SJSA1 (cell line): ENCODE data around the gene PAM. TPM values are rescaled to one million over a fixed set of nuclear protein-coding genes. Genes with fewer than 3 reads are reported as not detected.

Source experiments
- DNase-seq, 2 experiments: peaks; one replicate each; pipeline ENCODE4 v3.0.0-alpha.2; 2015 to 2020; ENCODE audit warnings: low spot score in 2 of 2, low read depth in 1 of 2
- H3K27ac ChIP-seq: fragments of 250-450 bp; sonication (Bioruptor Pico); 2 replicates; pipeline ENCODE4 v1.5.1; 2020; ENCODE audit warnings: mild to moderate bottlenecking, moderate library complexity
- H3K27me3 ChIP-seq: fragments of 250-450 bp; sonication (Bioruptor Pico); replicated peaks from 2 replicates; pipeline ENCODE4 v1.5.1; 2020; ENCODE audit warnings: mild to moderate bottlenecking, moderate library complexity
- H3K36me3 ChIP-seq: fragments of 250-450 bp; sonication (Bioruptor Pico); 2 replicates; pipeline ENCODE4 v1.5.1; 2020; ENCODE audit warnings: mild to moderate bottlenecking
- H3K4me1 ChIP-seq: fragments of 250-450 bp; sonication (Bioruptor Pico); replicated peaks from 2 replicates; pipeline ENCODE4 v1.6.1; 2021; ENCODE audit warnings: mild to moderate bottlenecking
- H3K4me3 ChIP-seq: fragments of 250-450 bp; sonication (Bioruptor Pico); 2 replicates; pipeline ENCODE4 v1.5.1; 2020; ENCODE audit warnings: mild to moderate bottlenecking
- H3K9me3 ChIP-seq: fragments of 250-450 bp; sonication (Bioruptor Pico); replicated peaks from 2 replicates; pipeline ENCODE4 v1.5.1; 2020; ENCODE audit warnings: mild to moderate bottlenecking
- total RNA-seq: library from RNA; depleted of rRNA; stranded (reverse); fragments of >200 nt; shearing (Covaris generic); gene quantifications from 2 replicates; pipeline ENCODE4 v1.2.3, GENCODE V29; 2014

PAM gene
- total RNA-seq, 1 experiment from 2014 or later: 420 TPM

DNA sequence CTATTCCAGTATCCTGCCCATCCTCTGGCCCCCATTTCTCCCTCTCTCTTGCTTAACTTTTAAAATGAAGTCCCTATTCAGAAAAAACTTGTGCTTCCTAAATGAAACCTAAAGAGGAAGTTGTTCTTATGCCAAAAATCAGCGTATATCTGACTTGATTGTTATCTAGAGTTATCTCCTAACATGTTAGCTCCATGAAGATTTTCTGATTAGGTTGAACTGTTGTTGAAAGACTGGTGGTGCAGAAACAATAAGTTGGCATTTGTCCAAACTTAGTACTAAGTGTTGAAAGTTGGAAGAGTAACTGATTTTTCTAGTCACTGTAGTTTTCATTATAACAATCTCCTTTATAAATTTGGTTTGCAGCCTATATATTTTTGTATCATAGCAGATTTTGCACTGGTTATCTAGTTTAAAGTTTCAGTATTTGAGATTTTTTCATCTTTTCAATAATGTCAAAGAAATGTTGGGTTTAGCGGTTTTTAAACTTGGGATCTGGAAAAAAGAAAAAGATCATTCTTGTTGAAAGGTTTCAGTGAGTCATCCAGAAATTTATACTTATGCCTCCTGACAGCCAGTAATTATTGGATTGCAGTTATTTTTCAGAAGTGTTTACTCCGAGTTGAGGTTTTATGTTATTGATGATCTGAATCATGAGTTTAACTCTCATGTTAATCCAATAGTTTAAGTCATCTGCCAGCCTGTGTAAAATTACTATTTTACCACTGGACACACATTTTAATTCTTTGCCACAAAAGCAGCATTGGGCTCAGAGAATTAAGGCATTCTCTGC lies 60.6 kb downstream of the PAM start:
- DNase-seq: no peak
- H3K4me1 ChIP-seq: no peaks in the 10 kb centered on the region
- H3K27me3 ChIP-seq: no peaks in the 10 kb centered on the region
- no peaks in the 10 kb centered on the region for H3K36me3 ChIP-seq
- H3K4me3 ChIP-seq: no peak overlapping the region
- H3K9me3 ChIP-seq: no peaks in the 10 kb centered on the region
- no peak overlapping the region for H3K27ac ChIP-seq

- Histone ChIP-seq H3K27ac (no peak overlapping the region), H3K36me3 (no peaks in the 10 kb centered on the region), H3K27me3 (no peaks in the 10 kb centered on the region), H3K4me1 (peaks cover 11% of the 10 kb centered on the region), H3K4me3 (no peak overlapping the region), H3K9me3 (no peaks in the 10 kb centered on the region)
- DNase-seq: no peak
Measured at GRCh38 chr5:102818345-102818744, 63.2 kb downstream of the PAM start.

DNA sequence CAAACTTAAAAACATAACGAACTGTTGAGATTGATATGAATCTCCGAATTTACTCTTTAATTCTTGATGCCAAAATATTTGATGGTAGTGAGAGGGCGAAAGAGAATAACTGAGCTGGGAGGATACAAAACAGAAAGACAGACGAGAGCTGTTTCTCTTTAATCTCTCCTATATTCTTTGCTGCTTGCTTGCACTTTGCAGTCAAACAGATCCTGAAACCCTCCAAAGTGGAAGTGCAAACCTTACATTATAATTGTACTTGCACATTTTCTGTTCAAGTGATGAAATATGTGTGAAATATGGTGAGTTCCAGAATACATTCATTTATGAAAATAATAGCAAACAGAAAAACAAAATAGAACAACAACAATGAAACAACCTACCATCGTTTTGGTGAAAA lies 63.8 kb downstream of the PAM start:
- DNase-seq: no peak
- no peaks in the 10 kb centered on the region for H3K9me3 ChIP-seq
- H3K4me1 ChIP-seq: peaks cover 17% of the 10 kb centered on the region
- no peaks in the 10 kb centered on the region for H3K27me3 ChIP-seq
- no peak overlapping the region for H3K4me3 ChIP-seq
- H3K36me3 ChIP-seq: no peaks in the 10 kb centered on the region
- no peak overlapping the region for H3K27ac ChIP-seq

DNA sequence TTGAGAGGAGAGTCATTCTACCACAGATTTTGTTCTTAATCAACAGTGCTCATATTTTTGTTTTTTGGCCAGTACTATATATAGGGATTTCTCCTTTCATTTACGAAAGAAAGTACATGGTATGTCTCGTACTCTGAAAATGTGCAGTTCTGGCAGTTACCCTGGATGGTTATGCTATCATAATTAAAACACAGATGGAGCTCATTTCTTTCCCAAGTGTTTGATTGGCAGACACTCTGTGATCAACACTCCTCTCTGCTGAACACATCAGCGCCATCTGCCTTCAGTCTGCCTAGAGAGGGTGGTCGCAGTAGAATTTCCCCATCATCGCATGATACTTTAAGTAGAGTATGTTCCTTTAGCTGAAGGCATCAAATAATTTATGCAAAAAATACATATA lies 64.5 kb downstream of the PAM start:
- Histone ChIP-seq H3K27ac (no peak overlapping the region), H3K27me3 (no peaks in the 10 kb centered on the region), H3K9me3 (no peaks in the 10 kb centered on the region), H3K36me3 (no peaks in the 10 kb centered on the region), H3K4me1 (peaks cover 18% of the 10 kb centered on the region), H3K4me3 (no peak overlapping the region)
- no peak for DNase-seq

DNA sequence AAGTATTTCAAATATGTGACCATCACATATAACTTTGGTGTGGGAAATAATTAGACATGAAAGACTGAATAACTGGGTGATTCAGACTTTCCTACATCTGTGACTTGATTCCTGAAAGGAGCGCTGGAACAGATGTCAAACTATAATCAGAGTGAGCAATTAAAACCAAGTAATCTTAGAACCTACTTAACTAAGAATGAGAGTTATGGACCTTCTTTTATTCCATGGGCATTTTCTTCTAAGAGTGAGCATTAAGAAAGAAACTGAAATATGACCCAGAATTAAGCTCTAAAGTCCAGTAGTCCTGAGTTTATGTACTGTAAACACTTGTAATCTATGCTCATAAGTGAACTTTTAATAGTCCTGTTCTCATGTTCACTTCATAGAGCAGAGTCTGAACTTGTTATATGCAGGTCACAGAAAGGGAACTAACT lies 68.4 kb downstream of the PAM start:
- Histone ChIP-seq H3K36me3 (no peaks in the 10 kb centered on the region), H3K4me3 (no peak overlapping the region), H3K27ac (peak overlapping the region; percentile 60), H3K4me1 (peaks cover 22% of the 10 kb centered on the region), H3K9me3 (no peaks in the 10 kb centered on the region), H3K27me3 (no peaks in the 10 kb centered on the region)
- peak in 1 of 2 experiments; percentile 60 for DNase-seq

GRCh38 chr5:102826629-102827028 lies 71.5 kb downstream of the PAM start:
- Histone ChIP-seq H3K27me3 (no peaks in the 10 kb centered on the region), H3K4me3 (no peak overlapping the region), H3K4me1 (peaks cover 22% of the 10 kb centered on the region), H3K27ac (no peak overlapping the region), H3K9me3 (no peaks in the 10 kb centered on the region), H3K36me3 (0 out of 2 replicates have a peak, but pooled peaks cover 5% of the 10 kb centered on the region)
- no peak for DNase-seq

GRCh38 chr5:102830241-102830640 lies 75.1 kb downstream of the PAM start:
- no peaks in the 10 kb centered on the region for H3K9me3 ChIP-seq

DNA sequence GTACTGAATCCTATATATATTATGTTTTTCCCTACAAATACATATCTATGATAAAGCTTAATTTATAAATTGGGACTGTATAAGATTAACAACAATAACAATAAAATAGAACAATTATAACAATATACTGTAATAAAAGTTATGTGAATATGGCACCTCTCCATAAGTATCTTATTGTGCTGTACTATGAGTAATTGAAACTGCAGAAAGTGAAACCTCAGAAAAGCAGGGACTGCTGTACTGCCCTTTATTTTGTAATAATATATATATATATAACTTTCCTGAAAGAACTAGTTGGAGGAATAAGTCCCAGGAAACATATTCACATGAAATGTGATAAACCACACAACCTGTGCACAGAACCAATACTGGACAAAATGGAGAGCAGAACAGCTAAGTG lies 77.3 kb downstream of the PAM start:
- DNase-seq: no peak

More at GRCh38 chr5:102830241-102830640, 75.1 kb downstream of the PAM start:
- H3K27ac ChIP-seq: no peak overlapping the region
- peaks cover 14% of the 10 kb centered on the region for H3K4me1 ChIP-seq
- no peak for DNase-seq
- 0 out of 2 replicates have a peak, but pooled peaks cover 5% of the 10 kb centered on the region for H3K36me3 ChIP-seq
- no peak overlapping the region for H3K4me3 ChIP-seq
- H3K27me3 ChIP-seq: no peaks in the 10 kb centered on the region

DNA sequence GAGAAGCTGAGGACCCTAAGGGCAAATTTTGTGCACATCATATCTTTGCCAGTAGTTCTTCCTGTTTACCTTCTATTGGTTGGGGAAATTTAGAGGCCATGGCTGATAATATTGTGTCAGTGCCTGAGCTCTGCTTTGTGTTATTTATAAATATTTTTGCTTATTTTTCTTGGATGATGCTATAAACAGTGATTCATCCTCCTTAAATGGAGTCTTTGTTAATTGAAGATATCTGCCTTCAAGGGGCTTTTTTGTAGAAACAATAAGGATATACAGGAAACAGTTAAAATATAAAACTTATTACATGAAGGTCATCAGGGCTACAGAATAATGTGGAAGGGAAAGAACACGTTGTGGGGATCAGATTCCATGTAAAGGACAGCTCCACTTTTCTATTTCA lies 78.0 kb downstream of the PAM start:
- Histone ChIP-seq H3K36me3 (0 out of 2 replicates have a peak, but pooled peaks cover 5% of the 10 kb centered on the region), H3K9me3 (no peaks in the 10 kb centered on the region), H3K4me3 (no peak overlapping the region), H3K27ac (no peak overlapping the region), H3K4me1 (peaks cover 9% of the 10 kb centered on the region), H3K27me3 (no peaks in the 10 kb centered on the region)
- DNase-seq: peak in 1 of 2 experiments; percentile 47

More for the DNA sequence above, 77.3 kb downstream of the PAM start:
- H3K9me3 ChIP-seq: no peaks in the 10 kb centered on the region
- no peaks in the 10 kb centered on the region for H3K27me3 ChIP-seq
- no peak overlapping the region for H3K27ac ChIP-seq
- H3K4me1 ChIP-seq: peaks cover 9% of the 10 kb centered on the region
- H3K4me3 ChIP-seq: no peak overlapping the region
- 0 out of 2 replicates have a peak, but pooled peaks cover 5% of the 10 kb centered on the region for H3K36me3 ChIP-seq

GRCh38 chr5:102834438-102834964 lies 79.4 kb downstream of the PAM start:
- peaks cover 9% of the 10 kb centered on the region for H3K4me1 ChIP-seq
- no peaks in the 10 kb centered on the region for H3K9me3 ChIP-seq
- H3K4me3 ChIP-seq: no peak overlapping the region
- no peak for DNase-seq
- H3K27me3 ChIP-seq: no peaks in the 10 kb centered on the region
- H3K27ac ChIP-seq: no peak overlapping the region
- 0 out of 2 replicates have a peak, but pooled peaks cover 5% of the 10 kb centered on the region for H3K36me3 ChIP-seq

DNA sequence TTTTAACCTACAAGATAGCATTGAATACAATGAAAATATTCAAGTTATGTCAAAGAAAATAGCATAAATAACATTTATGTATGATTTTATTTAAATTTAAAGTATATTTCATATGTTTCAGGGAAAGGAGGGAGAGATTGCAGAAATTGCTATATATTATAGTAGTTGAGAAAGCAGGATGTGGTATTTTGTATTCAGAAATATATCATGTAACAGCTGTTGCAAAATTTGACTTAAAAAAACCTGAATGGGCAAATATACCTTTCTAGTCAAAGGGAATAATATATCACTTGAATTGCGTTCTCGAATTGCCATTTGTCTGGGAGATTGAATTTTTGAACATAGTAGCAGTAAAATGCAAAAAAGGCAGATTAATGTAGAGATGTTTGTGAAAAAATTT lies 80.6 kb downstream of the PAM start:
- H3K4me3 ChIP-seq: no peak overlapping the region
- peaks cover 9% of the 10 kb centered on the region for H3K4me1 ChIP-seq
- no peak overlapping the region for H3K27ac ChIP-seq
- H3K36me3 ChIP-seq: no peaks in the 10 kb centered on the region
- DNase-seq: no peak
- H3K27me3 ChIP-seq: no peaks in the 10 kb centered on the region
- H3K9me3 ChIP-seq: no peaks in the 10 kb centered on the region

DNA sequence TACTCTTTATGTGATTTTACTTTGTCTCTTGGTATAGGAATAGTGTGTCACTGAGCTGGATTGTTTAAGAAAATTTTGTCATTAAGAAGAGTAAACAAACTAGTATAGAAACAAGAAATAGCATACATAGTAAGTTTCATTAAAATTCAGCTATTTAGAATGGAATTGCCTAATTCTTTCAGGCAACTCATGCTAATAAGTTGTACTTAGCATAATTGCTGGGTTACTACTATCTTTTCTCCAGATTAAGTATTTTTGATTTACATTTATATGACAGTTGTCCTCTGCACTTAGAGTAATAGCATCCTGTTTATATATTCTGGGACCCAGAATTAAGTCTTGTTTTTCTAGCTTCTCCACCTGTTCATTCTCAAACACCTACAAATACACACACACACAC lies 85.9 kb downstream of the PAM start:
- Histone ChIP-seq H3K36me3 (no peaks in the 10 kb centered on the region), H3K27ac (no peak overlapping the region), H3K4me3 (no peak overlapping the region), H3K4me1 (peaks cover 8% of the 10 kb centered on the region), H3K27me3 (no peaks in the 10 kb centered on the region), H3K9me3 (no peaks in the 10 kb centered on the region)
- DNase-seq: no peak

GRCh38 chr5:102843997-102844396 lies 88.9 kb downstream of the PAM start:
- no peak for DNase-seq
- H3K36me3 ChIP-seq: 0 out of 2 replicates have a peak, but pooled peaks cover 4% of the 10 kb centered on the region

DNA sequence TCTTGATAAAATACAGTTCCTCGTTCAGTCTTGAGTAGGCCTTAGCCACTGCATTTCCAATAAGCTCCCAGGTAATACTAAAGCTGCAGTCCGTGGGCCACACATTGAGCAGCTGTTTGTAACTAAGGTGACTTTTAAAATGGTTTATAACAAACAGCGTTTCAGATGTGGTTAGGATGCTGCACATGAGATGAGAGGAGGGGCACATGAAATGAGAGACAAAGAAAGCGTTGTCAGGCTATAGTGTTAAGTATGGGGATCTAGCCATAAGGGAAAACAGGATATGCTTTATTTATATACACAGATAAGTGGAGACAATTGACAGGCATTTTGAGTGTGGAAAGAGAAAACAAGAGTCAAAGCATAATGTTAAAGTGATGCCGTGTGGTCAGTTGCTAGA lies 89.9 kb downstream of the PAM start:
- Histone ChIP-seq H3K9me3 (no peaks in the 10 kb centered on the region), H3K4me3 (no peak overlapping the region), H3K27me3 (no peaks in the 10 kb centered on the region), H3K36me3 (0 out of 2 replicates have a peak, but pooled peaks cover 4% of the 10 kb centered on the region), H3K4me1 (peaks cover 8% of the 10 kb centered on the region), H3K27ac (peak overlapping the region; percentile 6; the same call in 1 of the 2 replicates)
- peak in 1 of 2 experiments; percentile 23 for DNase-seq

More at GRCh38 chr5:102843997-102844396, 88.9 kb downstream of the PAM start:
- peaks cover 8% of the 10 kb centered on the region for H3K4me1 ChIP-seq
- H3K27me3 ChIP-seq: no peaks in the 10 kb centered on the region
- no peak overlapping the region for H3K4me3 ChIP-seq
- H3K27ac ChIP-seq: no peak overlapping the region
- no peaks in the 10 kb centered on the region for H3K9me3 ChIP-seq
